Adrenal gland (tissue), 5 donors: Measurements from ENCODE around the gene LAMB2.

Experiments used
- POLR2A ChIP-seq, 2 donors: fragments of 450-650 bp; IDR thresholded peaks; one replicate each; pipeline ENCODE4 v1.6.1; 2017; ENCODE audit warnings: antibody characterized with exemption in 2 of 2, mild to moderate bottlenecking in 2 of 2, moderate library complexity in 1 of 2
- TF ChIP-seq, protein P1 (sequence below), 6 experiments: fragments of 450-650 bp in 4 of 6; fragments of 200-600 bp in 2 of 6; sonication (generic) in 1 of 6; IDR thresholded peaks; 1 replicate in 5 of 6; 2 replicates in 1 of 6; pipeline versions ENCODE4 v1.5.1 to v1.8.0; 2016 to 2021; ENCODE audit warnings: antibody characterized with exemption in 6 of 6, mild to moderate bottlenecking in 2 of 6, moderate library complexity in 1 of 6
- donor health status: DM: no; HTN: no; CAD: no.

DNA sequence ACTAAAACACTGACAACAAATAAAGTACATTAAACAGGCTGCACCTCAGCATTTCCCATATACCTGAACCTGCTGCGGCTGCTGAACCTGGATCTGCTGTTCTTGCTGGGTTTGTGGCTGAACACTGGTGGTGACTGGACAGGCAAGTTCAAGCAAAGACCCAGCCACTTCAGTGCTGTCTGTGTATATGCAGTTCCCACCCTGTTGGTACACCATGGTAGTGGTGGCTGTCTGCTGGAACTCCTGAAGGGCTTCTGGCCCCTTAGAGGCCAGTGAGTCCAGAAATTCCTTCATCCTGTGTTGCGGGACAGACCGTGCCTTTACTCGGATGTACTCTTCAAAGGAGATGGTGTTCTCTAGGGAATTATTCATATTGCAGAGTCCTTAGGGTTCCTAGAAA, 56.2 kb downstream of the LAMB2 start:
- TF ChIP-seq, protein P1, sequence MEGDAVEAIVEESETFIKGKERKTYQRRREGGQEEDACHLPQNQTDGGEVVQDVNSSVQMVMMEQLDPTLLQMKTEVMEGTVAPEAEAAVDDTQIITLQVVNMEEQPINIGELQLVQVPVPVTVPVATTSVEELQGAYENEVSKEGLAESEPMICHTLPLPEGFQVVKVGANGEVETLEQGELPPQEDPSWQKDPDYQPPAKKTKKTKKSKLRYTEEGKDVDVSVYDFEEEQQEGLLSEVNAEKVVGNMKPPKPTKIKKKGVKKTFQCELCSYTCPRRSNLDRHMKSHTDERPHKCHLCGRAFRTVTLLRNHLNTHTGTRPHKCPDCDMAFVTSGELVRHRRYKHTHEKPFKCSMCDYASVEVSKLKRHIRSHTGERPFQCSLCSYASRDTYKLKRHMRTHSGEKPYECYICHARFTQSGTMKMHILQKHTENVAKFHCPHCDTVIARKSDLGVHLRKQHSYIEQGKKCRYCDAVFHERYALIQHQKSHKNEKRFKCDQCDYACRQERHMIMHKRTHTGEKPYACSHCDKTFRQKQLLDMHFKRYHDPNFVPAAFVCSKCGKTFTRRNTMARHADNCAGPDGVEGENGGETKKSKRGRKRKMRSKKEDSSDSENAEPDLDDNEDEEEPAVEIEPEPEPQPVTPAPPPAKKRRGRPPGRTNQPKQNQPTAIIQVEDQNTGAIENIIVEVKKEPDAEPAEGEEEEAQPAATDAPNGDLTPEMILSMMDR (IDR thresholded peaks at IDR 0.05): no peak
- TF ChIP-seq POLR2A (IDR thresholded peaks at IDR 0.05): no peak
